ENCODE data around the gene MIER2.

Gene MIER2

GRCh38 chr19:330503-330902, 14.1 kb downstream of the MIER2 start:
- no peak for DNase-seq (ENCODE audit: low read depth)

GRCh38 chr19:329876-330275, 14.7 kb downstream of the MIER2 start:
- no peak for DNase-seq (ENCODE audit: low read depth)

GRCh38 chr19:328025-328505, 16.5 kb downstream of the MIER2 start:
- DNase-seq (ENCODE audit: low read depth): no peak

- DNase-seq (ENCODE audit: low read depth): no peak
Measured at GRCh38 chr19:327291-328024, 17.1 kb downstream of the MIER2 start.

DNA sequence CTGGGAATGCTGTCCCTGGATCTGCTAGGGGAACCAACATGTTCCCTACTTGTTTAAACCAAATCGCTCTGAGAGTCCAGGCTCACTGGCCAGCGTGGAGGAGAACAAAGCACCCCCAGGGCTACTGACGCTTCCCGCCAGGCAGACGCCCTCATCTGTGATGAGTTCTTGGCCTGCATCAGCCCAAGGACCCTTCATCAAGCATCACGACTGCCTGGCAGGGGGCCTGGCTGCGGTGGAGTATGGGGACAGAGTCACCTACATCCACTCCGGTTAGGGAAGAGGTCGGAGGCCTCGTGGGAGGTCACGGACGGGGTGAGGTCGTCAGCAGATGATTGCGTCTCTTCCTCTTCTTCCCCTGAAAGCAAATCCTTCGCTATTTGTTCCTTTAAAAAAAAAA, 17.7 kb downstream of the MIER2 start:
- DNase-seq (ENCODE audit: low read depth): no peak

DNA sequence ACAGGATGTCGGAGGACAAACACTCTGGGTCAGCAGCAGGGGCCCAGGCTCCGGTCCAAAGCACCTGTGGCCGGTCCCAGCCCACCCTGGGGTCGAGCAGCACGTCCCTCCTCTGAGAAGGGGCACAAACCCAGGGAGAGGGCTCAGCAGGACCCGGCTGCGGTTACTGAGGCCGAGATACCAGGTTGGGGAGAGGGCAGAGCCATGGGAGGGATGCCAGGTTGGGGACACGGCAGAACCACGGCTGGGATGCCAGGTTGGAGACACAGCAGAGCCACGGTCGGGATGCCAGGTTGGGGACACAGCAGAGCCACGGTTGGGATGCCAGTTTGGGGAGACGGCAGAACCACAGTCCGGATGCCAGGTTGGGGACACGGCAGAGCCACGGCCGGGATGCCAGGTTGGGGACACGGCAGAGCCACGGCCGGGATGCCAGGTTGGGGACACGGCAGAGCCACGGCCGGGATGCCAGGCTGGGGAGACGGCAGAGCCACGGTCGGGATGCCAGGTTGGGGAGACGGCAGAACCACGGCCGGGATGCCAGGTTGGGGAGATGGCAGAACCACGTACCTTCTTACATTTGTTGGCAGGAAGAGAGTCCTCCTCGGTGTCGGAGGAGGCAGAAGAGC, 18.5 kb downstream of the MIER2 start:
- DNase-seq (ENCODE audit: low read depth): no peak

- no peak for DNase-seq (ENCODE audit: low read depth)
Measured at GRCh38 chr19:325173-325936, 19.2 kb downstream of the MIER2 start.

DNA sequence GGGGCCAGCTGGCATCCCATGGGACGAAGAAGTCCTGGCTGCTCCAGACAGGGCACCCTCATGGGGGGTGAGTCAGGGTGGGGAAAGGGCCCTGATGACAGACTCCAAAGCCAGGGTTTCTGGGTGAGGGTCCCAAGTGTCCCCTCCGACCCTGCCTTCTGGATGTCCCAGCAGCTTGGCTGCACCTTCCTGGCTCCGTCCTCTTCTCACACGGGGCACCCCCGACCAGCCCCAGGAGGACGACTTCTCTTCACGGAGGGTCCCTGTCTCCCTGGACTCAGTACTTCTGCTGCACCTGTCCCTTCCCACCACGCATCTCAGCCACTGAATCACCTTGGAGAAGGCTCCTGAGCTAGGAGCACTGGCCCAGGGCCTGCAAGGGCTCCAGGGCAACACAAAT, 19.9 kb downstream of the MIER2 start:
- DNase-seq (ENCODE audit: low read depth): no peak

- no peak for DNase-seq (ENCODE audit: low read depth)
Measured at GRCh38 chr19:322616-323015, 22.0 kb downstream of the MIER2 start.

DNA sequence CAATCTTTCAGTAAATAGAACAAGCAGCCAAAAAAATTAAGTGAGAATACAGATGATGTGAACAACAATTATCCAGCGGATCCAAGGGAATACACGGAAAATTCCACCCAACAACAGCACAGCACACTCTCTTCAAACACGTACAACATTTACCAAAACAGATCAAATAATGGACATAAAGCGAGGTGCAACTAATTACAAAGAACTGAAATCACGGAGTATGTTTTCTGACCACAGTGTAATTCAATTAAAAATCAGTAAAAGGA, 26.2 kb downstream of the MIER2 start:
- DNase-seq (ENCODE audit: low read depth): no peak

- DNase-seq (ENCODE audit: low read depth): no peak
Measured at GRCh38 chr19:317710-318508, 26.7 kb downstream of the MIER2 start.

DNA sequence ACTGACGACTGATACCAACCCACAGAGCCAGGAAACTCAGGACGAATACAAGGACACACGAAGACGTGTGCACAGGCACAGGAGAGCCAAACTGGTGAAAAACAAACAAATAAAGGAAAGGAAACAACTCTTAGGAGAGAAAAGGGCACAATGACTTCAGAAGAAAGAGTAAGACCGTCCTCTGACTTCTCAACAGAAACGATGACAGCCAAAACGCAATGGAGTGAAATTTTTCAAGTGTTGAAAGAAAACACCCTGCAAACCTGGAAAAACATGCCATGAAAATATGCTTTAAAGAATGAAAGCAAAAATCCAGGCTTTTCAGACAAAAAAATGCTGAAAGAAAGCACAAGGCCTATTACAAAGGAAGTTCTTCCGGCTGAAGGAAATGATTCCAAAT, 28.8 kb downstream of the MIER2 start:
- no peak for DNase-seq (ENCODE audit: low read depth)

DNA sequence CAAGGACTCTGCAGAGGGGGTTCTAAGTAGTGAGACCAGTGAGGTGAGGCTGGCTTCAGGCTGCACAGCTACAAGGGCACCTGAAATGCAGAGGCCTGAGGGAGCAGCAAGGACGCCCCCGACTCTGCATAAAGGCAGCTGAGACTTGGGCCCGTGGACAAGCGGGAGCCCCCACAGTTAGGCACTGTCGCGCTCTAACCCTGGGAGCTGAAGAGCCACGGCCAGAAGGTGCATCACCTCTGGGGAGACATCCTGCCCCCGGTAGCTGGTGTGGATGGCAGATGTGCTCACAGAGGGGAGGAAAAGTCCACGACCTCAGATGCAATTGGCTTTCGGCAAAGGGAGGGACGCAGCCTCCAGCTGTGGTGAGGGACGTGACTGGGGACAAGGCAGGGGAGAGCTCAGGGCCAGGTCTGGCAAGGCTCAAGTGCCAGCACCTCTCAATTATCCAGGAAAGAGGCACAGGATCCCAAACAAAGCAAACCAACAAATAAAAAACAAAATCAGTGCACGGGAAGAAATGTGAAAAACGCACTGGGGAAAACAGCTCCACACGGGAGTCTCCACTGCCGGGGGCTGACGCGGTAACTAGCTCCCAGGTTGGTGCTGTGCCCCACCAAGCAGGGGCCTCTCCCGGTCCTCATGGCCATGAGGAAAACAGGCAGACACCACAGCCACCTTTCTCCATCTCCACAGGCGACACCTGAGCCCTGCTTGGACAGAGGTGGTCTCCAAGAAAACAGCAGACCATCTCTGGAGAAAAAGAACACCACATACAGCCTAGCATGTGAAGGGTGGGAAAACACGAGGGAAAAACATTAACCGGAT, 30.4 kb downstream of the MIER2 start:
- DNase-seq (ENCODE audit: low read depth): no peak

DNA sequence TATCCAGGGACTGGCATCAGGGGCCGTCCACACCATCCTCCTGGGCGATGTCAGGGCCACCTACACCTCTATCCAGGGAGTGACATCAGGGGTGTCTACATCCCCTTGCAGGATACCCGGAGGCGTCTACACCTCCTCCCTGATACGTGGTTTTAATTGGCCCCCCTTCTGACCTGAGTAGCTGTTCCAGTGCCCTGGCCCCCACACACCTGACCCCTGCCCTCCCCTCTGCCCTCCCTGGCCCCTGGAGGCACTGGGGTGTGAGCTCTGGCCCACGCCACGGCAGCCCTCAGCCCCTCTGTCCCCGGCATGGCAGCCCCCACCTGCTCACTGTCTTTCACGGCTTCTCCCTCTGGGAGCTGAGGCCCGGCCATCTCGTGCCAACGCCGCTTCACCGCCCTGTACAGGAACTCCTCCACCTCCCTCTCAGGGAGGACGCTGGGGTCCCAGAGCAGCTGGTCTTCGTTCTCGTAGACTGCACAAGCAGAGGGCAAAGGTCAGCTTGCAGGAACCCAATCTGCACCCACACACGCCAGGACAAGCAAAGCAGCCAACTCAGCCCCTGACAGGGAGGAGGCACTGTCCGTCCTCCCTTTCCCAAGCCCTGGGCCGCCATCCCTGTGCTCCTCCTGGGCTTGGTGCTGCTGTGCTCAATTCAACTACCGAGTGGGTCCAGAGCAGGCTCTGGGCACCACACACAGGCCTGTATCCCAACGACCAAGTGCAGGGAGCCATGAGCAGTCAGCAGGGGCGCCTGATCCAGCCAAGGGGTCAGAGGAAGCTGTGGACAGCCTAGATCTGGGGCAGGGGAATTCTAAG, 31.2 kb downstream of the MIER2 start:
- DNase-seq (ENCODE audit: low read depth): no peak

DNA sequence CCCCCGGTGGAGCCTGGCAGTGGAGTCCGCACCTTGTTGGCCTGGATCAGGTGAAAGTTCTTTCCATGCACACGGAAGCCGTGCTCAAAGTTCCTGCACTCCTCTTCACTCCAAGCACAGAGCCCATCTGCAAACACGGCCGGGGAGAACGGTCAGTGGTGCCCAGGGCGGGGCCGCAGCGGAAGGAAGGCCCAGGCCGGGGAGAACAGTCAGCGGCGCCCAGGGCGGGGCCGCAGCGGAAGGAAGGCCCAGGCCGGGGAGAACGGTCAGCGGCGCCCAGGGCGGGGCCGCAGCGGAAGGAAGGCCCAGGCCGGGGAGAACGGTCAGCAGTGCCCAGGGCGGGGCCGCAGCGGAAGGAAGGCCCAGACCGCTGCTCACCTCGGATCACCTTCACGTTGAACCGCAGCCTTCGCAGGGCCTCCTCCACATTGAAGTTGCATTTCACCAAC, 32.8 kb downstream of the MIER2 start:
- no peak for DNase-seq (ENCODE audit: low read depth)

DNA sequence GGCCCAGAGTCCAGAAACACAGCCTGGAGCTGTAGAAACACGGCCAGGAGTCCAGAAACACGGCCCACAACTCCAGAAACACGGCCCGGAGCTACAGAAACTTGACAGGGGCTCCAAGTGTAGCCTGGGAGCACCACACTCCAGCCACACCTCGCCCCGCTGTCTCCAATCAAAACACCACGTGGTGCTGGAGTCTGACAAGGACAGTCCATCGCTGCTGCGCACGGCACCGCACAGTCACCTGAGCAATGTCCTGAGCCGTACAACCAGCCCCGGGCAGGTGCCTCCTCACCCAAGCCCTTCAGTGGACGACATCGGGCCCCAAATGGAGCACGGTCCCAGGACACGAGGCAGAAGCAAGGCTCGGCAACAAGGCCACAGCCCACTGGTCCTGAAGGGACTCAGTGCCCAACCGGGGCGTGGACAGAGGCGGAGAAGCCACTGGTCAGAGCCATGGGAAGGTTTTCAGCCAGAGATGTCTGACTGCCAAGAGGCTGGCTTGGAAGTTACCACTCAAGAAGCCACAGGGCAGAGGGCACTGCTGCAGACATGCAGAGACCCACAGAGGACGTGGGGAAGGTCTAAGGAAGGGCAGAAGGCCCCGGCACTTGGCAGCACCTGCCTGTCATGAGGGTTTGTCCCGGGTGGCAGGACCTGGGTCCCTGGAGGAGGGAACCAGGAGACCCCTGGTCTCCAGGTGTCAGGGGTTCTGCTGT, 33.7 kb downstream of the MIER2 start:
- DNase-seq (ENCODE audit: low read depth): no peak

DNA sequence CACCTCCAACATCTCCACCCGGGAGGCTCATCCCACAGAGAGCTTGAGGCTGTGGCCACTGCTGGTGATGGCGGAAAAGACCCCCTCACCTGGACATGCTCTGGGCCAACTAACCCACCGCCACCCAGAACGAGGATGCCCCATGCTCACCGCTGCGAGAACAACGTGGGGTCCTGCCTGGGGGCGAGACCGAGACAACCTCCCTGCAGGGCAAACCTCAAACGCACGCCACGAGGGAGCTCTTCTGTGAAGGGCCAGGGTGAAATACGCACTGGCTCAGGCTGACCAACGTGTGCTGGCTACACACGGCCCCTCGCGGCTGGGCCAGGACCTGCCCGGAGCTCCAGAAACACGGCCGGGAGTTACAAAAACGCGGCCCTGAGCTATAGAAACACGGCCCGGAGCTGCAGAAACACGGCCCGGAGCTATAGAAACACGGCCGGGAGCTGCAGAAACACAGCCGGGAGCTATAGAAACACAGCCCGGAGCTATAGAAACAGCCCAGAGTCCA, 34.4 kb downstream of the MIER2 start:
- no peak for DNase-seq (ENCODE audit: low read depth)

GRCh38 chr19:309206-309565, 35.4 kb downstream of the MIER2 start:
- no peak for DNase-seq (ENCODE audit: low read depth)

GRCh38 chr19:308471-309205, 36.0 kb downstream of the MIER2 start:
- DNase-seq (ENCODE audit: low read depth): no peak

Measured in activated T-cell treated with anti-CD3 and anti-CD28 coated beads for 24 hours (primary cell).